Activated T-cell treated with anti-CD3 and anti-CD28 coated beads, Interleukin-2, amount 50 U/mL, for 48 hours (primary cell): ENCODE measurements around the gene BCL2.

Source experiments
- DNase-seq, 2 experiments: peaks; one replicate each; pipeline ENCODE4 v3.0.0-alpha.2; 2020

BCL2 gene

DNA sequence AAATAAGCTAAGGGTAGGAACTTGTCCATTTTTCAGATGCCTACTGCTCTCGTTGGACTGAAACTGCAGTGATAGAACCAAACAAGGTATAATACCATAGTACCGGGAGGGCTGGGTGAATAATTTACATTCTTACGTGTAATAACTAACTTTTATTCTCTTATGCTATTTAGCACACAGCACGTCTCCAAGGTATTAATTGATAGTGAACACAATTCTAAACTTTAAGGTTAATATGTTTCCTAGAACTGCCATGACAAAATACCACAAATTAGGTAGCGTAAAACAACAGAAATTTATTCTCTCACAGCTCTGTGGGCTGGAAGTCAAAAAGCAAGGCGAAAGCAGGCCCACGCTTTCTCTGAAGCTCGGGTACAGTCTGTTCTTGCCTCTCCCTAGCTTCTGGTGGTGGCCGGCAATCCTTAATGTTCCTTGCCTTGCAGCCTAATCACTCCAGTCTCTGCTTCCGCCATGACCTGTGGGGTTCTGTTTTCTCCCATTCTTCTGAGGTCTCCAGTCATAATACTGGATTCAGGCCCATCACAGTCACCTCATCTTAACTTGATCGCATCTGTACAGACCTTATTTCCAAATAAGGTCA lies 5.6 kb upstream of the BCL2 start:
- DNase-seq, result no peak

DNA sequence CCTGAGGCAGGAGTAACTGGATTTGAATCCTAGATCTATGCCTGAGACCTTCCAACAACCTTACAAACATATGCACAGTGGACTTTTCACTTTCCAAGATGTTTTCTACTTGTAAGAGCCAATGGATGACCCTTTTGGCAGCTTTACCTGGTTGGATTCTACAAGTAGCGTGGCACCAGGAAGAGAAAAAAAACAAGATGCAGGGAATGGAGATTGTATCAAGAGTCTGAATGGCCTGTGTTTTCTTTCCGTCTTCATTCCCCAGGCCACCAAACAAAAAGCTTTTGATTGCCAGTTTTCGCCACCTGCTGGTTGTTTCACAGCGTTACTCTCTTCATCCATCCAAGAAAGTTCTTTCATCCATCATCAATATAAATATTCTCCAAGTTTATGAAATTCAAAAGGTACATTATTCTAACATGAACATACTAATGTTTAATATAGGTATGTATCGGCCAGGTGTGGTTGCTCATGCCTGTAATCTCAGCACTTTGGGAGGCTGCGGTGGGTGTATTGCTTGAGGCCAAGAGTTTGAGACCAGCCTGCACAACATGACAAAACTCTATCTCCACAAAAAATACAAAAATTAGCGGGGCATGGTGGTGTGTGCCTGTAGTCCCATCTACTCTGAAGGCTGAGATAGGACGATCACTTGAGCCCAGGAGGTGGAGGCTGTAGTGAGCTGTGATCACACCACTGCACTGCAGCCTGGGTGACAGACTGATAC lies 3.5 kb upstream of the BCL2 start:
- DNase-seq, result peak; percentile 45 to 59

DNA sequence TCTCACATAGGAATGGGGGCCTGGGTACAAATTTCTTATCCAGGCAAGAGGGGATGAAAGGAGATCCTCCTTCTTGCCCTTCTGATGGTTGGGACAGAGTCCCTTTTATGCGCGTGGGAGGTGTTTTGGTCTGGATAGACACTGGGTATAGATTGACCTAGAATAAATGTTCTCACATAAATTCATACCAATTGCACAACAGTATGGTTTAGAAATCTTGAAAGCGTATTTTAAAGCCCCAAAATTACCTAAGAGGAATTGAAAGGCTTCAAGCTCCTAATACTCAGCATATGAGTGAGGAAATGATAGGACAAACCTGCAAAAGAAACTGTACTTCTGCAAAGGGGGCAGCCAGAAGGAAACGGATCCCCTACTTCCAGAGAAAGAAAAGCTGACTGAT lies 2.6 kb upstream of the BCL2 start:
- no peak for DNase-seq

DNA sequence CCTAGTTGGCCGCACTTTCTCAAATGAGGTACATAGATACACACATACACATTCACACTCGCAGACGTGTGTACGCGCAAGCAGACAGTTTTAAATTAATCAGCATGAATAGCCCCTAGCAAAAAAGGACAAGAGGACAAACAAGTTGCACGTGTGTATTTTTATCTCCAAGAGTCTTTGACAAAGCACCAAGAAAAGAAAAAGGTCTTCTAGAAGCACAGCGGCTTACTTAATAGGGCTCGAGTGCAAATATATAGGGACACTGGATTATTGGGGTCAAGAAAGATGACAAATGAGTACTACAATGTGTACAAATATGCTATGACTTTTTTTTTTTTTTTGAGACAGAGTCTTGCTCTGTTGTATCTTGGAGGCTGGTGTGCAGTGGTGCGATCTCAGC lies 1.7 kb upstream of the BCL2 start:
- DNase-seq, result no peak

DNA sequence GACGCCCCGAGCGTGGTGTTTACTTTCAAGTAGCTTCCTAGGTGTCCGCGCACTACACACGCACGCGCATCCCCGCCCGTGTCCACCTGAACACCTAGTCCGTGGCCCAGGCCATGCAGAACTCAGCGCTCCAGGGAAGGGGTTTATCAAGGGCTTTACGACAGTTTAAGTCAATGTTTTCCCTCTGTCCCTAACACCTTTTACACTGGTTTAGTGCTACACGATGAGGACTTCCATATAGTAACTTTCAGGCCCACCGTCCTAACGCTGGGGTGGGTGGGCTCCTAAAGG lies 1.4 kb upstream of the BCL2 start:
- no peak for DNase-seq

DNA sequence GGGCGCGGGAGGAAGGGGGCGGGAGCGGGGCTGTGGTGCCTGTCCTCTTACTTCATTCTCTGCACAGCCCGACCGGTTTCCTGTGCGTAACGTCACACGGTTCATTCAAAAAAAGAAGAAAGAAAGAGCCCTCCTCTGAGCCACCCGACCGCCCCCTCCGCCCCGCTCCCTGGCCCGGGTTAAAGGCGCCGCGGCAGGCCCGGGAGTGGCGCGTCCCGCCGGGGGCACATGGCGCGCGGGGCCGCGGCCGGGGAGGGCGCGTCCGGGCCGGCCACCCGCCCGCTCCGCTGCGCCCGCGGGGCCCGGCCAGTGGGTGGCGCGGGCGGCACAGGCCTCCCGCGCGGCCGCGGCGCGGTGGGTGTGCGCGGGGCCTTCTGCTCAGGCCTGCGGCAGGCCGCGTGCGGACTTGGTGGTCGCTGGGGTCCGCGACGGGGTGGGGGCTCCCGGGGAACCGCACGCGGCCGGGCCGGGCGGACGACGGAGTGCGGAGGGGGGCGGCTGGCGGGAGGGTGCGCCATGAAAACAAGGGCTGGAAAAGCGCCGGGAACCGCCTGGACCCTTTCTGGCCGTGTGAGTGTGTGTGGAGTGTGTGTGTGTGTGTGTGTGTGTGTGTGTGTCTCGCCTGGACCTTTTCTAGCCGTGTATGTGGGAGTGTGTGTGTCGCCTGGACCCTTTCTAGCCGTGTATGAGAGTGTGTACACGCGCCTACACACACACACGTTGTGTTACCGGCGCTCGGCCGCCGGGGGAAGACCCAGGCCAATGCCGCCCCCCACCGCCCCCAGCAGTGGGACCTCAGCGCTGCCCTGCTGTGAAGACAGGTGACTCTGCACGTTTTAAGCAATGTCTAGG lies 780 bp upstream of the BCL2 start:
- DNase-seq, result peak; percentile 84 to 87

DNA sequence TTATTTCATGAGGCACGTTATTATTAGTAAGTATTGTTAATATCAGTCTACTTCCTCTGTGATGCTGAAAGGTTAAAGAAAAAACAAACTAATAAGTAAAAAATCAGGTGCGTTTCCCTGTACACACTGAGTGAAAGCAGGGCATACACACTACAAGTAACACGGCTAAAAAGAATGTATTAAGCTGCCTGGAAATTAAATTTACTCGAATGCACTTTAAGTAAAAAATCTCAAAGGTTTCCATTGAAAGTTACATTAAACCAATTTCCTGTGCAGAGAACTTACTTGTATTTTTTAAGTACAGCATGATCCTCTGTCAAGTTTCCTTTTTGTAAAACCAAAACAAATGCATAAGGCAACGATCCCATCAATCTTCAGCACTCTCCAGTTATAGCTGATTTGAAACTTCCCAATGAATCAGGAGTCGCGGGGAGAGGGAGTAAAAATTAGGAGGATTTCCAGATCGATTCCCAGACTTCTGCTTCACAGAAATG lies 633 bp downstream of the BCL2 start:
- no peak for DNase-seq

DNA sequence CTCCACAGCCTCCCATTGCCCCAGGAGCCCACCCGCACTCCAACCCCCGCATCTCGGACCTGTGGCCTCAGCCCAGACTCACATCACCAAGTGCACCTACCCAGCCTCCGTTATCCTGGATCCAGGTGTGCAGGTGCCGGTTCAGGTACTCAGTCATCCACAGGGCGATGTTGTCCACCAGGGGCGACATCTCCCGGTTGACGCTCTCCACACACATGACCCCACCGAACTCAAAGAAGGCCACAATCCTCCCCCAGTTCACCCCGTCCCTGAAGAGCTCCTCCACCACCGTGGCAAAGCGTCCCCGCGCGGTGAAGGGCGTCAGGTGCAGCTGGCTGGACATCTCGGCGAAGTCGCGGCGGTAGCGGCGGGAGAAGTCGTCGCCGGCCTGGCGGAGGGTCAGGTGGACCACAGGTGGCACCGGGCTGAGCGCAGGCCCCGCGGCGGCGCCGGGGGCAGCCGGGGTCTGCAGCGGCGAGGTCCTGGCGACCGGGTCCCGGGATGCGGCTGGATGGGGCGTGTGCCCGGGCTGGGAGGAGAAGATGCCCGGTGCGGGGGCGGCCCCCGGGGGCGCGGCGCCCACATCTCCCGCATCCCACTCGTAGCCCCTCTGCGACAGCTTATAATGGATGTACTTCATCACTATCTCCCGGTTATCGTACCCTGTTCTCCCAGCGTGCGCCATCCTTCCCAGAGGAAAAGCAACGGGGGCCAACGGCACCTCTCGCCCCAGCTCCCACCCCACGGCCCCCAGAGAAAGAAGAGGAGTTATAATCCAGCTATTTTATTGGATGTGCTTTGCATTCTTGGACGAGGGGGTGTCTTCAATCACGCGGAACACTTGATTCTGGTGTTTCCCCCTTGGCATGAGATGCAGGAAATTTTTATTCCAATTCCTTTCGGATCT lies 1.3 kb downstream of the BCL2 start:
- peak; percentile 90 for DNase-seq

DNA sequence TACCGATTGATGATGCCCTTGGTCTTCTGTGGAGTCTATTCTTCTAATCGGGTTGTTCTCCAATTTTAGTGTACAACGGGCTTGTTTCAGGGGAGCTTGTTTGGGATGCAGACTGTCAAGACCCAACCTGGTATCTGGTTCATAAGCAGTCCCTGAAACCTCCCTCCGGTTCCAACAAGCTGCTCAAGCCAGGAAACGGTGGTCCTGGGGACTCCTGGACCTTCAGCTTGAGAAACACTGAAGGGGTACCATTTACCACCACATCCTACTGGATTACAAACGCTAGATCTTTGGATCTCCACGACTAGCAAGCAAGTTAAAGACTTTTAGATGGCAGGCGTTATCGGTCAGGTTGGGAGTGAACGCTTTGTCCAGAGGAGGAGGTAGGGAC lies 2.0 kb downstream of the BCL2 start:
- DNase-seq, result no peak

DNA sequence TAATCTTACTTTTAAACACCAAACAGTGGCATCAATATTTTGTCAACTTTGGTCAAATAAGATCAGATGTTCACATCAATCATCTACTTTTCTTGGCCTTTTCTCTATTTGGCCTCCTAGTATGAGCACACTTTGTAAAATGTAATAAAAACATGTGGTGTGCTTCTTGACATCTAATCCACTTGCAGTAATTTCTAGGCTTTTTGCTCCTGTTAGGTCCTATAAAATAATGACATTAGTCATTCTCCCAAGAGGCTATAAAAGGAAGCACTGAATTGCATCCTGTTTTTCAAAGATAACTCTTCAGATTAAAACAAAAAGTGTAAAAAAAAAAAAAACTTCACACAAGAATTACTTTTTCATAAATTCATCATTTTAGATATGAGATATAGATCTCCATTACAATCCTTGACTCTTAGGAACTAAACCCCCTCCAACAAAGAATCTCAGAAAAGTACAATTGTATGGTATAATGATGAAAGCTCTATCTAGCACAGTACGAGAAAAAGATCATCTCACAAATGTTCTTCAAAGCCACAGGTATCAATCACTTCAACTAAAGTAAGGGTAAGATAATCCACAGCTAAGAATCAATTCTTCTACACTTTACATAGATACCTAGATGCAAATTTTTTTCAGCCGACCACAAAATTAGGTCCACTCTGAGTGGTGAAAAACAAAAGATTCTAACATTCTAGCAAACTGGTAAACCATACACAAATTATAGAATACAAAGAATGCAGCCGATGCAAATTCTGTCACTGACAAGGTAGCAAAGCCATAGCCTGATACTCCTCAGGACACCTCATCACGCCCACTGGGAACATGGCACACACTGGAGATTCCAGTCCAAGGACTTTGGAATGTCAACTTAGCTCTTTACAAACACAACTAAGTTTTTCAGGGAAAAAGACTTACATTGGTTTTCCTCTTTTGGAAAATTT lies 2.7 kb downstream of the BCL2 start:
- DNase-seq, result no peak

DNA sequence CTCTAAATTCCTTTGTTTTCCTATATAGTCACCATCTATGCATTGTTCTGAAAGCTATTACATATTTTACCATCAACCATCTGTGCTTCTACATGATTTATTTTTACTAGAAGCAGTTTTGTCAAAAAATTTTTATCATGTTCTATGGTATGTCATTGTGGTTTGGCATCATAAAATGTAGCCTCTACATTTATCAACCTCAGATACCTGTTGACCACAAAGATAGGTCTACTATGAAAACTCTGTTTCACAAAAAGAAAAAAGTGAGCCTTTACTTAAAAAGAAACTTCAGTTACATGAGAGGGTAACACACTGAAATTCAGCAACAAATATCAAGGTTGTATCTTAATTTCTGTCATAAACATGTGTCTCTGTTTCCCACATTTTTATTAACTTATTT lies 3.7 kb downstream of the BCL2 start:
- no peak for DNase-seq

DNA sequence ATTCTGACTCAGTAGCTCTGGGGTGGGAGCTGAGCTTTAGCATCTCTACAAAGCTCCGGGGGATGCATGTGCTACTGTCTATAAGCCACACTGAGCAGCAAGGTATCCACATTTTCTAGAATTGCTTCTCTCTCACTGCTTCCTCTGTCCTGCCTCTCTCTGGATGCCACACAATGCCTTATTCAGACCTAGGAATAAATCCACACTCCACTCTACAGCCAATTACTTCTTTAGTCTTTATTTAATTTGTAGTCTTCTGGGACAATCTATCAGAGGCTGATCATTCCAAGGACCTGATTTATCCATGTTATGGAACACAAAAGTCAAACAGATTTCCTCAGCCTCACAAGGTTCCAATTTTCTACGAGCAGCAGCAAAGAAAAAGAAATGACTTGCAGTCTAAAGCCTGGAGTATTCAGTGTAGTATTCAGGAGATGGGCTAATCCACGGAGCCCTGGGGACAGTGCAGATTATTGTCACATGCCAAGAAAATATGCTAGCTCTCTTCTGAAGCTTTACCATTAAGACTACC lies 4.4 kb downstream of the BCL2 start:
- DNase-seq, result no peak

DNA sequence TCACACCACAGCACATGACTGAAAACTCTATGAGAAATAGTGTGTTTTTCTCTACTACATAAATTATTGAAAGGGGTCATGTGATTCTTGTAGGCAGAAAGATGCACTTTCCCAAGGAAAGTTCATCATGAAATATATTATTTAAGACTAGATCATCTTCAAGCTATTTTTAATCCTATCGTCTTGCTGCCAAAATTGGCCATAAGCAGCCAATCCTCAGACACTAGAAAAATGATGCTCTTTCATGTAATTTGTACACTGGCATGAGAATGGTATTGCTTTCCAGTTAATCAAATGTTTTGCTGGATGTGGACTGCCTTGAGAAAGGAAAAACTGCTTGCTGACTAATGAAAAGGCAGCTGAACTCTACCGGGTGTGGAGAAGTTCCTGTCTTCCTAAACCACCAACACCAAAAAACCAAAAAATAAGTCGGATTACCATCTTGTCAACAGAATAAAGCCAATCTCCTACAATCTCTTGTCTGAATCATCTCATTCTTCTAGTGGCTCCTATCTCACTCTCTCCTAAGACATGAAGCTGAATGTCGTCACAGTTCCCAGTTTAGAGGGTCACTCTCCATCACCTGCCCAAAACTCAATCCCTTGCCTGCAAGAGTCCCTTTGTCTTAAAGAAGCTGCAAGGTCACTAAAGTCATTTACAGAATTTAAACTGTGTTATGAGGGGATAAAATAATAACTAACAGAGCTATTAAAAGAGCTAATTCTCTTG lies 5.3 kb downstream of the BCL2 start:
- no peak for DNase-seq

DNA sequence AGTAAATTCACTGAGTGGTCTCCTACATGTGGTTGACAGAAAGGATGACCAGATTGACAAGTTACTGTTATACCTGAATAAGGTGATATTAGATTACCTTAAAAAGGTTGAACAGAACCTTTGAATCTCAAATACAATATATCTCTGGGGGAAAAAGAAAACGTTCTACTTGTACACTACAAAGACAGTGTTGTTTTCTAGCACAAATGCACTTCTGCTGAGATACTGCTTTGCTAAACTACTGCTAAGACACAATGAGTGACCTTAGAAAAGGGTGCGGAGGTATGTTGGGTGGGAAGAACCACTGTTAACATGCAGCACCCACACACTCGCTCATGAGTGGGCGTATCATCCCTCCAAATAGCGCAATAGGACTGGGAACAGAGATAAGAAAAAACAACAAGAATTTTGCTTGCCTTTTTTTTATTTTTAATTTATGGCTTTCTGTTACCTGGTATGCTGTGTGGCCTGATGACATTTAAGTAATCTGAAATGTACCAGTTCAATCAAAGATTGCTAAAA lies 6.1 kb downstream of the BCL2 start:
- no peak for DNase-seq

DNA sequence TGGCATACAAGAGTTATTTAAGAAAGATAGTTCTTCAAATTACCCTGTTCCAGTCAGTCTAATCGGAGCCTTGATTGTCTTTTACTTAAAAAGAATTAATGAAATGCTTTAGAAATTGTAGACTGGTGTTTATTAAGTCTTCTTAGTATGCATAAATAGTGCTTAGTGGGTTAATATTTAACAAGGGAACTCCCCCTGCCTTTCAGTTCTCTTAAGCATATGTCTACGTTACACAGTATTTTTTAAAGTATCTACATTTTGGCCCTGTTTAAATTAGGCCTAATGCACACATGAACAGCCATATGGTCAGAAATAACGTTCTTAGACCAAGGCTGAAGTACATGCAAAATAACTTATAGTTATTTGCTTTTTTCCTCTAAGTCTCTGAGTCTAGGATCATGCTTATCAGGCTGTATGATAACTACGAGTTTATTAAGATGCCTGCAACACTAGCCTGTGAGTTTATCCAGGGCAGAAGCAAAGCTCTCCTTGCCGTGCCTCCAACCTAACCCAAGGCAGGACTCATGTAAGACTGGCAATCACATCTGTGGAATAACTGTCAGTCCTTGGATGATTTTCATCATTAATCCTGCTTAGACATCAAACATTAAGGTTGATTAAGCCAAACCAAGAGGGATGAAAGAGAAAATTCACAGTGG lies 6.7 kb downstream of the BCL2 start:
- no peak for DNase-seq

DNA sequence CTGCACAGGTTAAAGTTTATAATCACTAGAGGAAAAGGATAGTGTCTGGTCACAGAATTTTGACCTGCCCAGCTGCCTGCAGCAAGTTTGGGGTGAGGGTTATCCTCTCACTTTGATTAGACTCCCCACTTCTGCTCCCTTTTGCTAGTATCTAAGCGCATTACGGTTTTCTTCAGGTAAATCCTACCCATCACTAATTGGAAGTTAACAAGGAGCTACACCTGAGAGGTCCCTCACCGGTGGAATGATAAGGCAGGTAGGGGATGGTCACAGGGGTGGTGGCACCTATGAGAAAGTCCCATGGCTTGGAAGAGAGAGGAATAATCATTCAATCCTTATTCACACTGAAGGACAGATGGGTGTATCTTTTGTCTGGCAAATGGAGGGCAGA lies 7.6 kb downstream of the BCL2 start:
- no peak for DNase-seq

DNA sequence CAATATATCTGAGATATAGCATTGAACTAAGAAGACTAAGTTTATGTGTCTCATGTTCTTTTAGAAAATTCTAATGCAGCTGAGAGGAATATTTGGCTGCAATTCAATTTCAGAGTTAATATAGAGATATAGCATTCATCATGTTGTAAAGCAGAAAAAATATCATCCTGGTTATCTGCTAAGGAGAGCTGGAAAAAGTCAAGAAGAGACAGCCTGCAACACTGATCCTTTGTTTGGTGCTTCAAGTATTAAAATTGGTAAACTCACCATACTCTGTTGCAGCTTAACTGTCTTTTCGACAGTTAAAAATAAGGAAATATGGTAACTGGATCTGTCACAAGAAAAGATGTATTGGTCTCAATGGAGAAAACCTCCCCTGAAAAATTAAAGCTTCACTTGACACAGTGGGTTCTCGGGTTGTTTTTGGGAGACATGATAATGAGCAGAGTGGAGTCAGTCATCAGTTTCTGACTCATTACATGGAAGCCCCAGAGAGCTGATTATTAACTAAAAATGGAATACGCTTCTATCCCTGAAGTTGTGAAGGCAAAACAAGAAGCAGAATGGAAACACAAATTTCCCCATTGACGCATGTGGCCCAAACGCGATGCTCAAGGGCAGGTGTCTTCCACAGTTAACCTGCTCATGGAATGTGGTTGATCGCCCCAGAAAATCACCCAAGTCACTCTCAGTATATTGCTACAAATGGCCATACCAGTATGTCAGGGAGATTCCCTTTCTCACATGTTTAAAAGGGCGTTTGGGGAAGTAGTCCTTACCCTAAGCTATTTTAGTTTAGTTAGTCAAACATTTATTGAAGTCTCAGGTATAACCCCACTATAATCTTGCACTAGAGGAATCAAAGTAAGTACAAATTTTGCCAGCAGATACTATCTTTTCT lies 8.2 kb downstream of the BCL2 start:
- DNase-seq, result no peak

DNA sequence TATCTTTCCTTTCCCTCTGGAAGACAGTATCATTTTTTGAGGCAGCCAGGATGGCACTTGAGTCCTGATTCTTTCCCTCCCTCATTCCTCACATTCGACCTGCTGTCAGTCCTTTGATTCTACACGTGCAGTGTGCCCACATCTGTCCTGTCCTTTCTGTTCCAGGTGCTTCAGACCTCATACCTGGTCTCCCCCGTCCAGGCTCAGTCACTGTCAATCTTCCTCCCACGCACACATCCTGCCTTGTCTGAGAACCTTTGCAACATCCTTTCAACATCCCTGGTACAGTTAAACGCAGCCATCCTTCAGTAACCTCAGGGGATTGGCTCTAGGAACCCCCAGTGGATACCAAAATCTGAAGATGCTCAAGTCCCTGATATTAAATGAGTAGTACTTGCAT lies 10.1 kb downstream of the BCL2 start:
- no peak for DNase-seq
